Activated T-cell treated with anti-CD3 and anti-CD28 coated beads for 24 hours (primary cell): ENCODE data around the gene FGF2.
"Not testable (repeated sequence)": the region's sequence is repeated elsewhere in the genome, so short reads cannot be mapped to it uniquely, and the experiment has no call there.

Experiments
- DNase-seq: peaks from one replicate; pipeline ENCODE4 v3.0.0-alpha.2; 2020; ENCODE audit warnings: low read depth

Gene FGF2

GRCh38 chr4:122930862-122931261, 104.2 kb downstream of the FGF2 start:
- no peak for DNase-seq

DNA sequence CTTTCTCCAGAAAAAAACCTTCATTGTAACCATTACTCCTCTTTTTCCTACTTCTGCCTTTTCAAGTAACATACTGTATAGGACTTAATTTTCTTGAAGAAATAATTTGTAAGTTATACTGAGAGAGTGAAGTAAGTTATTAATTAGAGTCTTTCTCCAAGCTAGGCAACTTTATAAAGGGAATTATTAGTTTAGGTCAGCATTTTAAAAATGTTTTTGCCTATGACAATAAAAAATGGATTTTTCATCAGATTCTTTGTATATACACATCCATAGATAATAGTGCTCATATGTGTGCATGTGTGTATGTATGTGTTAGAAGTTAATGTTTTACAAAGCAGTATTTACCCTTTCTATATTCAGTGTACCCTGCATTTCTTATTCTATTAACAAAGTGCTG, 106.1 kb downstream of the FGF2 start:
- no peak for DNase-seq

GRCh38 chr4:122945136-122945535, 118.5 kb downstream of the FGF2 start:
- DNase-seq: not testable (repeated sequence)

- no peak for DNase-seq
Measured at GRCh38 chr4:122946142-122946541, 119.5 kb downstream of the FGF2 start.
